ES-I3 (cell line): ENCODE results near the gene RAB6B.

Experiments used
- H3K36me3 ChIP-seq: 2 replicates; pipeline ENCODE4 v1.6.1; 2013; ENCODE audit warnings: mild to moderate bottlenecking, low read length, control low read depth, moderate library complexity; ENCODE audit not compliant: insufficient read depth
- H3K4me1 ChIP-seq: 2 replicates; pipeline ENCODE4 v1.6.1; 2013; ENCODE audit warnings: mild to moderate bottlenecking, control low read depth, low read length; ENCODE audit not compliant: insufficient read depth
- H3K9ac ChIP-seq: 2 replicates; pipeline ENCODE4 v1.6.1; 2013; ENCODE audit warnings: low read depth, mild to moderate bottlenecking, low read length, moderate library complexity
- H3K9me3 ChIP-seq: 2 replicates; pipeline ENCODE4 v1.6.1; 2013; ENCODE audit warnings: mild to moderate bottlenecking, low read length, moderate library complexity; ENCODE audit not compliant: control insufficient read depth, insufficient read depth

RAB6B gene

GRCh38 chr3:133895208-133896001 lies at the start of gene RAB6B:
TSS of gene RAB6B (minus strand) at chr3:133895882. CDS start at chr3:133895466, 416 bp downstream.
- Histone ChIP-seq H3K9me3 (no peaks in the 10 kb centered on the region), H3K36me3 (no peaks in the 10 kb centered on the region), H3K4me1 (peaks cover 4% of the 10 kb centered on the region; the same call in 1 of the 2 replicates), H3K9ac (peak within 1 kb of the TSS; percentile 90)

GRCh38 chr3:133944641-133945380 lies 49.1 kb upstream of the RAB6B start:
- Histone ChIP-seq H3K9ac (no peak overlapping the region), H3K36me3 (no peaks in the 10 kb centered on the region), H3K9me3 (no peaks in the 10 kb centered on the region), H3K4me1 (peaks cover 13% of the 10 kb centered on the region)

- Histone ChIP-seq H3K9ac (no peak overlapping the region), H3K4me1 (peaks cover 10% of the 10 kb centered on the region), H3K36me3 (no peaks in the 10 kb centered on the region), H3K9me3 (no peaks in the 10 kb centered on the region)
Observed at GRCh38 chr3:133944181-133944580, 48.5 kb upstream of the RAB6B start.

- Histone ChIP-seq H3K36me3 (no peaks in the 10 kb centered on the region), H3K4me1 (peaks cover 5% of the 10 kb centered on the region; the same call in 1 of the 2 replicates), H3K9me3 (no peaks in the 10 kb centered on the region), H3K9ac (no peak overlapping the region)
Observed at GRCh38 chr3:133943639-133944141, 48.0 kb upstream of the RAB6B start.

GRCh38 chr3:133943031-133943535 lies 47.4 kb upstream of the RAB6B start:
- no peaks in the 10 kb centered on the region for H3K36me3 ChIP-seq
- peaks cover 5% of the 10 kb centered on the region; the same call in 1 of the 2 replicates for H3K4me1 ChIP-seq
- no peak overlapping the region for H3K9ac ChIP-seq
- H3K9me3 ChIP-seq, result no peaks in the 10 kb centered on the region

GRCh38 chr3:133941415-133941821 lies 45.7 kb upstream of the RAB6B start:
- Histone ChIP-seq H3K4me1 (peaks cover 5% of the 10 kb centered on the region; the same call in 1 of the 2 replicates), H3K9ac (no peak overlapping the region), H3K36me3 (no peaks in the 10 kb centered on the region), H3K9me3 (no peaks in the 10 kb centered on the region)

- no peaks in the 10 kb centered on the region for H3K36me3 ChIP-seq
- H3K9ac ChIP-seq, result no peak overlapping the region
- peaks cover 5% of the 10 kb centered on the region; the same call in 1 of the 2 replicates for H3K4me1 ChIP-seq
- H3K9me3 ChIP-seq, result no peaks in the 10 kb centered on the region
Observed at GRCh38 chr3:133940536-133940935, 44.9 kb upstream of the RAB6B start.

GRCh38 chr3:133939463-133939835 lies 43.8 kb upstream of the RAB6B start:
- Histone ChIP-seq H3K9ac (no peak overlapping the region), H3K36me3 (no peaks in the 10 kb centered on the region), H3K9me3 (no peaks in the 10 kb centered on the region), H3K4me1 (peaks cover 5% of the 10 kb centered on the region; the same call in 1 of the 2 replicates)

- H3K9ac ChIP-seq, result no peak overlapping the region
- H3K36me3 ChIP-seq, result no peaks in the 10 kb centered on the region
- H3K4me1 ChIP-seq, result peaks cover 5% of the 10 kb centered on the region; the same call in 1 of the 2 replicates
- no peaks in the 10 kb centered on the region for H3K9me3 ChIP-seq
Observed at GRCh38 chr3:133938770-133939462, 43.2 kb upstream of the RAB6B start.

GRCh38 chr3:133937756-133938601 lies 42.3 kb upstream of the RAB6B start:
- H3K9ac ChIP-seq, result no peak overlapping the region

GRCh38 chr3:133937061-133937686 lies 41.5 kb upstream of the RAB6B start:
- H3K36me3 ChIP-seq, result no peaks in the 10 kb centered on the region
- no peaks in the 10 kb centered on the region for H3K9me3 ChIP-seq
- H3K9ac ChIP-seq, result no peak overlapping the region
- H3K4me1 ChIP-seq, result peaks cover 5% of the 10 kb centered on the region; the same call in 1 of the 2 replicates

More at GRCh38 chr3:133937756-133938601, 42.3 kb upstream of the RAB6B start:
- Histone ChIP-seq H3K4me1 (peaks cover 5% of the 10 kb centered on the region; the same call in 1 of the 2 replicates), H3K36me3 (no peaks in the 10 kb centered on the region), H3K9me3 (no peaks in the 10 kb centered on the region)

GRCh38 chr3:133935843-133936769 lies 40.4 kb upstream of the RAB6B start:
- Histone ChIP-seq H3K36me3 (no peaks in the 10 kb centered on the region), H3K9me3 (no peaks in the 10 kb centered on the region), H3K9ac (no peak overlapping the region), H3K4me1 (no peaks in the 10 kb centered on the region)
